H9 (cell line): ENCODE data around the gene OAS3. TPM values are rescaled to one million over a fixed set of nuclear protein-coding genes. Genes with fewer than 3 reads are reported as not detected.

Source experiments
- DNase-seq: peaks from one replicate; pipeline ENCODE4 v3.0.0-alpha.2; 2017
- H2AFZ ChIP-seq: one replicate; pipeline ENCODE4 v1.6.1; 2013; ENCODE audit warnings: mild to moderate bottlenecking, low read length, control low read depth, moderate library complexity
- H2AK5ac ChIP-seq: 2 replicates; pipeline ENCODE4 v1.6.1; 2013; ENCODE audit warnings: low read length, control low read depth, mixed read lengths; ENCODE audit not compliant: insufficient read length
- H2BK120ac ChIP-seq: one replicate; pipeline ENCODE4 v1.6.1; 2013; ENCODE audit warnings: low read depth, mild to moderate bottlenecking, low read length, control low read depth, inconsistent platforms; ENCODE audit not compliant: poor library complexity, severe bottlenecking
- H2BK12ac ChIP-seq: 2 replicates; pipeline ENCODE4 v1.6.1; 2013; ENCODE audit warnings: low read length, control low read depth, mixed read lengths, low read depth; ENCODE audit not compliant: insufficient read length
- H2BK15ac ChIP-seq: 2 replicates; pipeline ENCODE4 v1.6.1; 2013; ENCODE audit warnings: low read depth, low read length, control low read depth
- H2BK20ac ChIP-seq: one replicate; pipeline ENCODE4 v1.6.1; 2013; ENCODE audit warnings: low read depth, mild to moderate bottlenecking, low read length, control low read depth, inconsistent platforms; ENCODE audit not compliant: poor library complexity, severe bottlenecking
- H2BK5ac ChIP-seq: 2 replicates; pipeline ENCODE4 v1.6.1; 2013; ENCODE audit warnings: low read length, control low read depth, mixed read lengths; ENCODE audit not compliant: insufficient read length
- H3K14ac ChIP-seq: 2 replicates; pipeline ENCODE4 v1.6.1; 2013; ENCODE audit warnings: low read length, control low read depth; ENCODE audit not compliant: insufficient read depth
- H3K18ac ChIP-seq: 2 replicates; pipeline ENCODE4 v1.6.1; 2013; ENCODE audit warnings: low read depth, mild to moderate bottlenecking, mixed read lengths, low read length, control low read depth; ENCODE audit not compliant: insufficient read length
- H3K23ac ChIP-seq: 2 replicates; pipeline ENCODE4 v1.6.1; 2013; ENCODE audit warnings: low read length, control low read depth, mixed read lengths, low read depth; ENCODE audit not compliant: insufficient read length
- H3K23me2 ChIP-seq: 2 replicates; pipeline ENCODE4 v1.6.1; 2013; ENCODE audit warnings: low read depth, mild to moderate bottlenecking, mixed read lengths, low read length, control low read depth; ENCODE audit not compliant: insufficient read length, poor library complexity, severe bottlenecking
- H3K27ac ChIP-seq: 2 replicates; pipeline ENCODE4 v1.5.1; 2013; ENCODE audit warnings: low read length, control low read depth, mixed read lengths, low read depth; ENCODE audit not compliant: insufficient read length
- H3K27me3 ChIP-seq: 2 replicates; pipeline ENCODE4 v1.6.1; 2013; ENCODE audit warnings: low read length, control low read depth, inconsistent platforms; ENCODE audit not compliant: insufficient read depth
- H3K4ac ChIP-seq: 2 replicates; pipeline ENCODE4 v1.6.1; 2013; ENCODE audit warnings: low read depth, mild to moderate bottlenecking, control low read depth, inconsistent platforms, low read length, moderate library complexity
- H3K4me1 ChIP-seq: 2 replicates; pipeline ENCODE4 v1.6.1; 2013; ENCODE audit warnings: low read length, control low read depth, inconsistent platforms; ENCODE audit not compliant: insufficient read depth
- H3K4me2 ChIP-seq: 2 replicates; pipeline ENCODE4 v1.6.1; 2013; ENCODE audit warnings: low read length, control low read depth, mixed read lengths; ENCODE audit not compliant: insufficient read length, insufficient read depth
- H3K56ac ChIP-seq: 2 replicates; pipeline ENCODE4 v1.6.1; 2013; ENCODE audit warnings: low read depth, mild to moderate bottlenecking, mixed read lengths, low read length, control low read depth; ENCODE audit not compliant: insufficient read length
- H3K79me1 ChIP-seq: 2 replicates; pipeline ENCODE4 v1.6.1; 2013; ENCODE audit warnings: low read depth, mild to moderate bottlenecking, moderate library complexity, low read length, control low read depth, inconsistent platforms; ENCODE audit not compliant: insufficient read depth, poor library complexity, severe bottlenecking
- H3K79me2 ChIP-seq: 2 replicates; pipeline ENCODE4 v1.6.1; 2013; ENCODE audit warnings: low read length, control low read depth, inconsistent platforms; ENCODE audit not compliant: insufficient read depth
- H3K9ac ChIP-seq: 2 replicates; pipeline ENCODE4 v1.6.1; 2013; ENCODE audit warnings: low read length, control low read depth, mixed read lengths; ENCODE audit not compliant: insufficient read length; ENCODE audit errors: extremely low read depth
- H3K9me3 ChIP-seq: one replicate; pipeline ENCODE4 v1.6.1; 2013; ENCODE audit warnings: low read depth, low read length, inconsistent platforms; ENCODE audit not compliant: control insufficient read depth
- H3T11ph ChIP-seq: one replicate; pipeline ENCODE4 v1.6.1; 2013; ENCODE audit warnings: mild to moderate bottlenecking, low read length, control low read depth, inconsistent platforms
- H4K20me1 ChIP-seq: one replicate; pipeline ENCODE4 v1.6.1; 2013; ENCODE audit not compliant: control insufficient read depth, insufficient read length, insufficient read depth
- H4K5ac ChIP-seq: 2 replicates; pipeline ENCODE4 v1.6.1; 2013; ENCODE audit warnings: low read depth, mild to moderate bottlenecking, mixed read lengths, low read length, control low read depth; ENCODE audit not compliant: insufficient read length
- H4K8ac ChIP-seq: replicated peaks from 2 replicates; pipeline ENCODE4 v1.6.1; 2013; ENCODE audit warnings: low read length, control low read depth, mixed read lengths, low read depth; ENCODE audit not compliant: insufficient read length
- H4K91ac ChIP-seq: 2 replicates; pipeline ENCODE4 v1.6.1; 2013; ENCODE audit warnings: low read depth, mild to moderate bottlenecking, moderate library complexity, mixed read lengths, low read length, control low read depth; ENCODE audit not compliant: insufficient read length
- H3K27ac Mint-ChIP-seq, 3 experiments: 2 replicates in 2 of 3; 3 replicates in 1 of 3; pipeline ENCODE4 v1.8.0; 2020 to 2021; ENCODE audit warnings: mixed read lengths in 3 of 3, mild to moderate bottlenecking in 1 of 3, moderate library complexity in 1 of 3
- H3K27me3 Mint-ChIP-seq: 2 replicates; pipeline ENCODE4 v1.8.0; 2021; ENCODE audit warnings: low read depth, mild to moderate bottlenecking, moderate library complexity, mixed read lengths
- H3K36me3 Mint-ChIP-seq, 3 experiments: 2 replicates in 2 of 3; 3 replicates in 1 of 3; pipeline ENCODE4 v1.8.0; 2020 to 2021; ENCODE audit warnings: low read depth in 3 of 3, mixed read lengths in 3 of 3; ENCODE audit not compliant: insufficient read depth in 1 of 3
- H3K4me1 Mint-ChIP-seq, 2 experiments: 2 replicates each; pipeline ENCODE4 v1.8.0; 2020; ENCODE audit warnings: mixed read lengths in 2 of 2
- H3K4me3 Mint-ChIP-seq, 2 experiments: 2 replicates in 1 of 2; 3 replicates in 1 of 2; pipeline ENCODE4 v1.8.0; 2020 to 2021; ENCODE audit warnings: mild to moderate bottlenecking in 2 of 2, mixed read lengths in 2 of 2, moderate library complexity in 1 of 2
- H3K9me3 Mint-ChIP-seq, 2 experiments: 2 replicates in 1 of 2; 3 replicates in 1 of 2; pipeline ENCODE4 v1.8.0; 2020; ENCODE audit warnings: mild to moderate bottlenecking in 2 of 2, mixed read lengths in 2 of 2, moderate library complexity in 1 of 2
- WGBS: extraction: QIAGEN DNeasy Blood & Tissue Kit; methylation state at CpG from one replicate; pipeline ENCODE4 v1.1.7; 2013; ENCODE audit warnings: missing lambda C conversion rate, low lambda C conversion rate, mixed read lengths; ENCODE audit not compliant: insufficient read length; ENCODE audit errors: extremely low coverage; 5-methylcytosine and 5-hydroxymethylcytosine counted together
- total RNA-seq: library from RNA; stranded (reverse); gene quantifications from 2 replicates; pipeline ENCODE4 v1.2.1, GENCODE V29; 2021
- TF ChIP-seq, protein P1 (sequence below): fragments of 200-600 bp; sonication (generic); conservative IDR thresholded peaks from 3 replicates; pipeline ENCODE4 v1.8.0; 2021; ENCODE audit warnings: antibody characterized with exemption, mild to moderate bottlenecking

The OAS3 gene
- total RNA-seq, 1 experiment from 2014 or later: 0.81 TPM

DNA sequence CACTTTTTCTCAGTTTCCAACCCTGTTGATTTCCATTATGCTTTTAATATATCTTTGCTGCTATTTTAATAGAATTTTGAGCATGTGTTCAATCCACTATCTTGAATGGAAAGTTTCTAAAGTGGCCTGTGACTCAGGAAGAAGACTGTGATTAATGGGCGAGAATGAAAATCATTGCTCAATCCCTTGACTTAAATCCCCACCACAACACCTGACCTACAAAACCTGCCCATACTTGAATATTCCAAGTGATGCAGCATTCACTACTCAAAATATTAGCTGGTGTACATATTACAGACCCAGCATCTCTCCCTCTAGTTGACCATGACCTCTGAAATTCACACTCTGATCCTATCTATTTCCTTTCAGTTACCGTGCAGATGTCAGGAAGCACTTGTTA, 1.3 kb upstream of the OAS3 start:
- peaks cover 32% of the 10 kb centered on the region for H3K27me3 Mint-ChIP-seq
- WGBS: no CpG with 5 or more reads among the region's 2 CpGs
- Histone ChIP-seq H3K18ac (no peak overlapping the region), H3K79me2 (no peaks in the 10 kb centered on the region), H4K20me1 (no peaks in the 10 kb centered on the region), H4K91ac (no peak overlapping the region), H3K23me2 (peaks cover 8% of the 10 kb centered on the region), H3K56ac (no peak overlapping the region), H3K4me2 (no peak overlapping the region), H2AFZ (no peak overlapping the region), H2BK20ac (no peak overlapping the region), H3K27ac (no peak overlapping the region), H3K23ac (no peak overlapping the region), H3K4ac (no peak overlapping the region), H4K8ac (no peak overlapping the region), H3K9me3 (no peaks in the 10 kb centered on the region), H3K79me1 (no peaks in the 10 kb centered on the region), H4K5ac (no peak overlapping the region), H2BK15ac (no peak overlapping the region), H2BK12ac (no peak overlapping the region), H2BK5ac (no peak overlapping the region), H2AK5ac (no peak overlapping the region), H3K9ac (no peak overlapping the region), H3K27me3 (no peaks in the 10 kb centered on the region; the same call in 1 of the 2 replicates), H2BK120ac (no peak overlapping the region), H3K14ac (no peak overlapping the region), H3K4me1 (no peaks in the 10 kb centered on the region), H3T11ph (no peak overlapping the region)
- no peaks in the 10 kb centered on the region; a peak in 1 of 5 replicates for H3K9me3 Mint-ChIP-seq
- H3K36me3 Mint-ChIP-seq: no peaks in the 10 kb centered on the region
- TF ChIP-seq, protein P1, sequence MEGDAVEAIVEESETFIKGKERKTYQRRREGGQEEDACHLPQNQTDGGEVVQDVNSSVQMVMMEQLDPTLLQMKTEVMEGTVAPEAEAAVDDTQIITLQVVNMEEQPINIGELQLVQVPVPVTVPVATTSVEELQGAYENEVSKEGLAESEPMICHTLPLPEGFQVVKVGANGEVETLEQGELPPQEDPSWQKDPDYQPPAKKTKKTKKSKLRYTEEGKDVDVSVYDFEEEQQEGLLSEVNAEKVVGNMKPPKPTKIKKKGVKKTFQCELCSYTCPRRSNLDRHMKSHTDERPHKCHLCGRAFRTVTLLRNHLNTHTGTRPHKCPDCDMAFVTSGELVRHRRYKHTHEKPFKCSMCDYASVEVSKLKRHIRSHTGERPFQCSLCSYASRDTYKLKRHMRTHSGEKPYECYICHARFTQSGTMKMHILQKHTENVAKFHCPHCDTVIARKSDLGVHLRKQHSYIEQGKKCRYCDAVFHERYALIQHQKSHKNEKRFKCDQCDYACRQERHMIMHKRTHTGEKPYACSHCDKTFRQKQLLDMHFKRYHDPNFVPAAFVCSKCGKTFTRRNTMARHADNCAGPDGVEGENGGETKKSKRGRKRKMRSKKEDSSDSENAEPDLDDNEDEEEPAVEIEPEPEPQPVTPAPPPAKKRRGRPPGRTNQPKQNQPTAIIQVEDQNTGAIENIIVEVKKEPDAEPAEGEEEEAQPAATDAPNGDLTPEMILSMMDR: no peak
- DNase-seq: no peak
- H3K4me3 Mint-ChIP-seq: no peak overlapping the region
- no peak overlapping the region for H3K27ac Mint-ChIP-seq
- H3K4me1 Mint-ChIP-seq: peaks cover 13 to 27% of the 10 kb centered on the region in 2 experiments
